Omental fat pad (tissue), 4 donors: ENCODE results near the gene LIG1. TPM values are rescaled to one million over a fixed set of nuclear protein-coding genes. Genes with fewer than 3 reads are reported as not detected.

ENCODE experiments used
- ATAC-seq: fragments of 150-250 bp; one replicate; pipeline ENCODE4 v1.9.1; 2016; ENCODE audit warnings: mild to moderate bottlenecking, moderate library complexity; ENCODE audit not compliant: low FRiP score
- DNase-seq: peaks from one replicate; pipeline ENCODE4 v3.0.0-alpha.2; 2019; ENCODE audit warnings: low spot score
- total RNA-seq, 4 donors: library from RNA; depleted of rRNA; stranded (reverse); fragments of >200 nt; gene quantifications; one replicate each; pipeline ENCODE4 v1.1.0, GENCODE V29; 2016
- TF ChIP-seq, protein P1 (sequence below), 3 donors: fragments of 450-650 bp; IDR thresholded peaks; one replicate each; pipeline ENCODE4 v1.5.1; 2016 to 2017; ENCODE audit warnings: antibody characterized with exemption in 3 of 3, mild to moderate bottlenecking in 3 of 3, moderate library complexity in 2 of 3

The LIG1 gene
- 10 to 100 TPM in 1 of 4 donors, 1 to 10 TPM in 3; 6.1 to 10.9 (median 7.3) TPM for total RNA-seq

- ATAC-seq = peak; percentile 96
- peak; percentile 65 for DNase-seq
- TF ChIP-seq, protein P1, sequence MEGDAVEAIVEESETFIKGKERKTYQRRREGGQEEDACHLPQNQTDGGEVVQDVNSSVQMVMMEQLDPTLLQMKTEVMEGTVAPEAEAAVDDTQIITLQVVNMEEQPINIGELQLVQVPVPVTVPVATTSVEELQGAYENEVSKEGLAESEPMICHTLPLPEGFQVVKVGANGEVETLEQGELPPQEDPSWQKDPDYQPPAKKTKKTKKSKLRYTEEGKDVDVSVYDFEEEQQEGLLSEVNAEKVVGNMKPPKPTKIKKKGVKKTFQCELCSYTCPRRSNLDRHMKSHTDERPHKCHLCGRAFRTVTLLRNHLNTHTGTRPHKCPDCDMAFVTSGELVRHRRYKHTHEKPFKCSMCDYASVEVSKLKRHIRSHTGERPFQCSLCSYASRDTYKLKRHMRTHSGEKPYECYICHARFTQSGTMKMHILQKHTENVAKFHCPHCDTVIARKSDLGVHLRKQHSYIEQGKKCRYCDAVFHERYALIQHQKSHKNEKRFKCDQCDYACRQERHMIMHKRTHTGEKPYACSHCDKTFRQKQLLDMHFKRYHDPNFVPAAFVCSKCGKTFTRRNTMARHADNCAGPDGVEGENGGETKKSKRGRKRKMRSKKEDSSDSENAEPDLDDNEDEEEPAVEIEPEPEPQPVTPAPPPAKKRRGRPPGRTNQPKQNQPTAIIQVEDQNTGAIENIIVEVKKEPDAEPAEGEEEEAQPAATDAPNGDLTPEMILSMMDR (IDR thresholded peaks at IDR 0.05) = no peak
Measured at GRCh38 chr19:48169939-48170803, at the start of gene LIG1, which contains the start of gene ZSWIM9. Gene LIG1 (minus strand): TSS chr19:48170344. CDS start chr19:48165566, 4,778 bp downstream. Gene ZSWIM9 (plus strand): TSS chr19:48170680. CDS start chr19:48171803, 1,123 bp downstream.

DNA sequence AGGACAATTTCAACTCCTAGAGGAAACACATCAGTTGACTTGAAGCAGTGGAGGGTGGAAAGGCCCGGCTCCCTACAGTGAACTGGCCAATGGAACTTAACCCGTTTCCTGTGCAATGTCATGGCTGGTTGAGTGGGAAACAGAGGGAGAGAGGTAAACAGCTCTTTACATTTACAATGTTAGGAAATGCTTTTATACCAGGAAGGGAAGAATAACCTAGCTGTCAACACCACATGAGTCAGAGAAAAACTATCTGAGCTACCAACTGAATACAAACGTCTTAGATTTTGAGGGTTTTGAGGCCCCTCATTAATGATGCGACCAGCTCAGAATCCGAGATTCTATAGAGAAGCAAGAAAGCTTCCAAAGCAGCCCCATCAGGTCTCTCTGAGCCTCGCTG lies 48.9 kb upstream of the LIG1 start:
- no peak for DNase-seq
- TF ChIP-seq, protein P1 (IDR thresholded peaks at IDR 0.05) = no peak
- ATAC-seq = no peak

GRCh38 chr19:48216933-48217332 lies 46.8 kb upstream of the LIG1 start:
- ATAC-seq (no peak), DNase-seq (no peak)
- TF ChIP-seq, protein P1 (IDR thresholded peaks at IDR 0.05) = no peak

DNA sequence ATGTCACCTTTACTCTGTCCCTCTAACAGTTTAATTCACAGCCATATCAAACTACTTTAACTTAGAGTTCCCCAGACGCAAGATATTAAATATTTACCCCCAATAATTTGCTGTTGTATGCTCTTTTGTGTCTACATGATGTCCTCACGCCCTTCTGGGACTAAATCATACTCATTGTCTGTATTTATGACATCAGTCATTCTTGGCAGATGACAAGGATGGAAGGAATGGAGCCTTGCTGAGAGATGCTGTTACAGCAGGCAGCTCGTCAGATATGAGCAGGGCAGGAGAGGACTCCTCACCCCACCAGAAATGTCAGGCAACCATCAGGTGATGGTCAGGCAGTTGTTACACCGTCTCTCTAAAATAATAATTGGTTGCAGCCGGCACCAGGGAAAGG lies 43.8 kb upstream of the LIG1 start:
- TF ChIP-seq, protein P1 (IDR thresholded peaks at IDR 0.05) = no peak
- ATAC-seq (no peak), DNase-seq (no peak)

DNA sequence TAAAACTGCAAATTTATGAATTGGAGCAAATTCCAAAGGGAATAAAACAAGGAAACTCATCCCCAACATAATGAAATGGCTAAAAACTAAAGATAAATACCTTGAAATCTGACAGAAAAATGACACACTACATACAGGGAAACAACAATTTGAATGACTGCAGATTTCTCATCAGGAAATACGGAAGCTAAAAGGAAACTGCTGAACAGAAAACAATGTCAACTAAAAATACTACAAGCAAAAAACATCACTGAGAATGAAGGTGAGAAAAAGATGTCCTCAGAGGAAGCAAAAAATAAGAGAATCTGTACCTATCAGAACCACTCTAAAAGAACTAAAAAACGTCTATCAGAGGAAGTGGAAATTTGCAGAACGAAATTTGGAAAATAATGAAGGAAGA lies 39.9 kb upstream of the LIG1 start:
- no peak for DNase-seq
- TF ChIP-seq, protein P1 (IDR thresholded peaks at IDR 0.05) = no peak
- ATAC-seq = no peak

DNA sequence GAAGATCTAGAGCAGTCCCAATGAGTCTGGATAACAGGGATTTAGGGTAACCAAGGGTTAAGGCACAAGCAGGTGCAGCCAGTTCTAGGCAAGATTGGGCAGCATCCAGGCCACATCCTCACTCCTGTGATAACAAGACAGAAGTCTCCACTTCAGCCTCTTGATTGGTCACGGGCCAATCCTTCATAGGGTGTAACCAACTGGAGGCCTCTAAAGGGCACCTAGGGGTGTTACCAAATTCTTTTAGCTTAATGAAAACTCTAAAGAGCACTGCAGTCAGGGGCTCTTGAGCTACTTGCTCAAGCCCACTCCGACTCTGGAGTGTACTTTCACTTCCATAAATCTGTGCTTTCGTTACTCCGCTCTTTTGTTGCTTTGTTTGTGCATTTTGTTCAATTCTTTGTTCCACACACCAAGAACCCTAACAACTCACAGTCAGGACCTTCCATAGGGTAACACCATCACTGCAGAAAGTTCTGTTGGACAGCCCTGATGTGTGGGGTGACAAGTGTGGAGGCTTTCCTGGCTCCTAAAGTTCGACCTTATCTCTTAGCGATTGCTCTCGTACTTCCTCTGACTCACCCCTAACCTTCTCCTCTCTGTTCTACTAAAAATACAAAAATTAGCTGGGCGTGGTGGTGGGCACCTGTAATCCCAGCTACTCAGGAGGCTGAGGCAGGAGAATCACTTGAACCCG lies 36.4 kb upstream of the LIG1 start:
- ATAC-seq = no peak
- no peak for DNase-seq
- TF ChIP-seq, protein P1 (IDR thresholded peaks at IDR 0.05) = no peak
